Left hindlimb (tissue), 1 donor: ENCODE measurements around the gene CEBPB.

Experiments
- DNase-seq: peaks from one replicate; pipeline ENCODE4 v3.0.0-alpha.2; 2018

The CEBPB gene

DNA sequence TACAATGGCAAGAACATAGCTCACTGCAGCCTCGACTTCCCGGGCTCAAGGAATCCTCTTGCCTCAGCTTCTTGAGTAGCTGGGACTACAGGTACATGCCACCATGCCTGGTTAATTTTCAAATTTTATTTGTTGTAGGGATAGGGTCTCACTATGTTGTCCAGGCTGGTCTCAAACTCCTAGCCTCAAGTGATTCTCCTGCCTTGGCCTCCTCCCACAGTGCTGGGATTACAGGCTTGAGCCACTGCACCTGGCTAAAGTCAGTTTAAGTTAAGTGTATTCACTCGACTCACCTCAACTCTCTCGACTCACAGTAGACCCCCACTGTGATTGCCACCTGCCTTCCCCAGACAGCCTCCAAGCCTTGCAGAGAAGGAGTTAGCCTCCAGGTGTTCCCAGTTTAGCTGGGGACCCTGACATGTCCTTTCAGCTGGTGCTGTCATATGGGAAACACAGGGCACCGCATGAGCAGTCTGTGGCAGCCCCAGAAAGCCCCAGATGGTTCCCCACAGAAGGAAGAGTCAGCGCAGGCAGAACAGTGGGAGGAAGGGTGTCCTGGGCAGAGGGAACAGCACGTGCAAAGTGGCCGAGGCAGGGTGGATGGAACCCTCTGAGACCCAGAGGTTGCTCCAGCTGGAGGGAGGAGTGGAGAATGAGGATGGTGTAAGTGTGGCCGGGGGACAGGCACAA, 40.4 kb downstream of the CEBPB start:
- no peak for DNase-seq

DNA sequence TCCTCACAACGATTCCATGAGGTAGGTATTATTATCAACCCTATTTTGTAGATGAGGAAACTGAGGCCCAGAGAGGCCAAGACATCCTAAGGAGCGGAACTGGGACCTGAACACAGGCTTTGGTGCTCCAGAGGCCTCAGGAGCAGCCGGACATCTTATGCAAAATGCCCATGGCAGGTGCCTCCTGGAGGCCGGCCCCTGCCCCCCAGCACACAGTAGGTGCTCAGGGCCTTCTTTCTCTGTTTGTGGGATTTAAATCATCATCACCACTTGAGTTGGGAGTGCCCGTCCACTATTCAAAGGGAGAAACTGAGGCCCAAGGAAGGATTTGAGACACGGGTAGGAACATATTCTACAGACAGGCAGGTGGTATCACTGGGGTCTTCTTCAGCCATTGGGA, 41.2 kb downstream of the CEBPB start:
- DNase-seq: no peak

DNA sequence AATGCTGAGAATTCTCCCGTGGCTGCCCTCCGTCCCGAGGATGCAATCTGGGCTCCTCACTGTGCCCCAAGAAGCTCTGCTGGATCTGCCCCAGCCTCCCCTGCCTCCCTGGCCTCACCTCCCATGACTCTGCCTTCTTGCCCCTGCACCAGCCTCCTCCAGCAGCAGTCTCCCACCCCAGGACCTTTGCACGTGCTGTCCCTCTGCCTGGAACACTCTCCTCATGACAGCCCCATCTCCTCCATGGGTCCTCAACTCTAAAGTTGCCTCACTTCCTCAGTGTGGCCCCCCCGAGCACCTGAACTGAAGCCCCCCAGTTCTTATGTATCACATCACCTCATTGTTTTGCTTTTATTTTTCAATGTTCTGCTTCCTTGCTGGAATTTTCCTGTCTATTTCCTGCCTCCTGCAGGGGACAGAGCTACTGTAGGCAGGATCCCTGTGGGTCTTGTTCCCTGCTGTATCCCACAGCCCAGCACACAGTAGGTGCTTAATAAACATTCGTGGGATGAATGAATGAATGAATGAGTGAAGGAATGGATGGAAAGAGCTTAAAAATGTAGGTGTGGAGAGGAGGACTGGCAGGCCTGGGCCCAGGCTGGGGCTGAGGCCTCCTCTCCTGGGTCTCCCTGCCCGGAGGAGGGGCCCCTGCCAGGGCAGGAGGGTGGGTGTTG, 42.2 kb downstream of the CEBPB start:
- no peak for DNase-seq

DNA sequence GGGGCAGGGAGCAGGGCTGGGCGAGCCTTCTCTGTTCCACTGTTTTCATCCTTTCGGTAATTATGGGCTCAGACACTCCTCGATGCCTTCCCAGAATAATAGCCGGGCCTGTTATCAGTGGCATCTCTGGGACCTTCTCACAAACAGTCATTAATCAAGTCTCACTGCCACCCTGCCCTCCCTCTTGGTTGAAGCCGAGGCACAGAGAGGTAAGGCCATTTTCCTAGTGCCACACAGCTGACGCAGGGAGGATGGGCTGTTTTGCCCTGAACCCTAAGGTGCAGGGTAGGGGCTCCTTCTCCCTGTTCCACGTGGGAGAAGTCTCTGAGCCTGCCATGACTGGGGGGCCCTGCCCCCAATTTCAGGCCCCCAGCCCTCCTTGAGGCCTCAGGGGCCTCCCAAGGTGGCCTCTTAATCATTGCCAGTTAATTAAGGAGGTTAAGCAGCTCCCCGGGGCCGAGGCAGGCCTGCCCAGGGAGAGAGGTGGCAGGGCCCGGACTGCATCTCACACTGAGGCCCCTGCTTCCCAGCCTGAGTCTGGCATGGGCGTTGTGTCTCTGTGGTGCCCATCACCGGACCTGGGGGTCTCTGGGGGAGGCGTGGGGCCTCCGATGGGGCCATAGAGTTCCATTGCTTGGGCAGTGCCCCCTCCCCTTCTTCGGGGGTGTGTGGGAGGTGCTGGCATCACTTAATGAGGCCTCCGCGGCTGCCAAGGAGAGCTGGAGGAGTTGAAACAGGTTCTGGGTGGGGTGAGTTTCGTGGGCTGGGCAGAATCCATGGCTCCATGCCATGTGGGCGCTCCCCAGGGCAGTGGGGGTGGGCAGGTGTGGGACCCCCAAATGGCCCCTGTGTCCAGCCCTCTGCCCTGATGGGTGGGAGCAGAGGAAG, 42.9 kb downstream of the CEBPB start:
- no peak for DNase-seq

DNA sequence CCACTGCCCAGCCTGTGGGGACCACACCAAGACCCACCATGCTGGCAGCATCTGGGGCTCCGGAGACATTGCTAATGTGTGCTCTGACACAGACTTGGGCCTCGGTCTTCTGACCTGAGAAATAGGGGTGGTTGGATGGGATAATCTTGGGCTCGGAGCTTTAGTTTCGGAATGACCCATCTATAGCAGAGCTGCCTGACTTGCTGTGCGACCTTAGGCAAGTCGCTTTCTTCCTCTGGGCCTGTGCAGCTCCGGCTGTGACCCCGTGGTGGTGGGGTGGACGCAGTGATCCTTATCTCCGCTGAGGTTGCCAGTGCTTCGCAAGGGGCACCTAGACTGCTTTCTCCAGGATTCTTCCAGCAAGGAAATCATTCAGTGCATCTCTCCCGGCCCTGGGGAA, 43.7 kb downstream of the CEBPB start:
- DNase-seq: no peak

DNA sequence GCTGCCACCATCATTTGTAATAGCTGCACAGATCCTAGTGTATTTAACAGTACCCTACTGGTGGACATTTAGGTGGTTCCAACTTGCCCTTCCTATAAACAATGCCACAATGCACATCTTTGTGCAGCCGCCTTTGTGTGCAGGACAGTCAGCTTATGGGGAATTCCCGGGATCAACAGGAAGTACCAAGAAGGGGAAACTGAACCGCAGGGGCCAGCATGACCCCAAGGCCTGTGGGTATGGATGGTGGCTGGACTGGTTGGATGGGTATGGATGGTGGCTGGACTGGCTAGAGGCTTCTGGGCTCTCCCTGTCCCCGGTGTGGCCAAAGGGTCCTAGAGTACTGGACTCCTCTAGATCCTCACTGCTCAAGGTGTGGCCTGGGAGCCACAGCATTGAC, 46.7 kb downstream of the CEBPB start:
- DNase-seq: no peak

DNA sequence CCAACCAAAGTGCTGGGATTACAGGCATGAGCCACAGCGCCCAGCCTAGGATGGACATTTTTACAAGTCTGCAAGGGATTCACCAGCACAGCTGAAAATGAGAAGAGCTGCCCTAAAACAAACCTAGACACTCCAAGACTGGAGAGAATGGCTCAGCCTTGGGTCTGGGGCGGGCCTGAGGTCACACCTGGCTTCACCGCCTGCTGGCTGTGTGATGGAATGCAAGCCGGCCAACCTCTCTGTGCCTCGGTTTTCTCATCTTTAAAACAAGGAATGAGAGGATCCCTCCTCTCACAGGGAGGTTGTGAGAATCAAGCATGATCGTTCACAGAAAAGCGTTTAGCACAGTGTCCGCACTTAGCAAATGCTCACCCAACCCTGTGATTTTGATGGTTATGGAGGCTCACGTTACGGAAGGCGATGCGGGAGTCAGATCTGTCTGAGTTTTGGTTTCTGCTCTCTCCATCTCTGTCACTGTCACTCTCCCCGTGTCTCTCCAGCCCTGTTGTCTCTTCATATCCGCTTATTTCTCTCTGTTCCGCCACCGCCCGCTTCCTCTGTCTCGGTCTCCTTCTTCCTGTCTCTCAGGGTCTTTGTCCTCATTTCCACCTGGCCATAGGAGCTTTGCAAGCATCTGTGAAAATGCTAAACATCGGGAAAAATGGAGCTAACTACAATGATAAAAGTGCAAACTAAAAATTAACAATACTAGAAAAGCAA, 47.6 kb downstream of the CEBPB start:
- no peak for DNase-seq

DNA sequence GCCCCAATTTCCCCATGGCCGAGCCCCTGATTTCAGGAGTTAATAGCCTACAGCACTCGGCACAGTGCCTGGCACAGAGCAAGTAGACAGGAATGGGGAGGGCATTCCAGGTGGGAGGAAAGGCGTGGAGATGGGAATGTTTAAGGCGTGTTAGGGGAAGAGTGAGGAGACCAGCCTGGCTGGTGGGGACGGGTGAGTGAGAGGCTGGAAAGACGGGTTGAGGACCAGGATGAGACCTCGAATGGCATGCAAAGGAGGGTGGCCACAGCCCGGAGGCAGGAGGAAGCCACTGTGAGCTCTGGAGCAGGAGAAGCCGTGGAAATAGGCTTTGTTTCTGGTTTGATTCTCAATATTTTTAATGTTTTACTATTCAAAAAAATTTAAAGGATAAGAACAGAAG, 49.5 kb downstream of the CEBPB start:
- no peak for DNase-seq

DNA sequence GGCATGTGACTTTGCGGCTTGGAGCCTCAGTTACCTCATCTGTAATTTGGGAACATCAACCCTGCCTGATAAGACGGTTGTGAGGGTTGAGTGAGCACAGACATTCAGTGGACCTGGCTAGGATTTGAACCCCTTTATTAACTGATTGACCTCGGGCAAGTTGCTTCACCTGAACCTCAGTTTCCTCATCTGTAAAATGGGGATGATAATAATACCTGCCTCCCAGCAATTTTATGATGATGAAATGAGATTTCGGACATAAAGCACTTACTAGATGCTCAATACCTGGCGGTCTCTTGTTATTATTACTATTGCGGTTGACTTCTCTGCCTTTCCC, 51.5 kb downstream of the CEBPB start:
- no peak for DNase-seq
